Measurements from ENCODE around the gene ARHGAP19. TPM values are rescaled to one million over a fixed set of nuclear protein-coding genes. Genes with fewer than 3 reads are reported as not detected.
A peak's percentile ranks its signal among the peaks of the same experiment; 100 is the strongest.

The ARHGAP19 gene
- total and polyA plus RNA-seq, 2 experiments from 2014 or later = 2.7 to 8.7 TPM

DNA sequence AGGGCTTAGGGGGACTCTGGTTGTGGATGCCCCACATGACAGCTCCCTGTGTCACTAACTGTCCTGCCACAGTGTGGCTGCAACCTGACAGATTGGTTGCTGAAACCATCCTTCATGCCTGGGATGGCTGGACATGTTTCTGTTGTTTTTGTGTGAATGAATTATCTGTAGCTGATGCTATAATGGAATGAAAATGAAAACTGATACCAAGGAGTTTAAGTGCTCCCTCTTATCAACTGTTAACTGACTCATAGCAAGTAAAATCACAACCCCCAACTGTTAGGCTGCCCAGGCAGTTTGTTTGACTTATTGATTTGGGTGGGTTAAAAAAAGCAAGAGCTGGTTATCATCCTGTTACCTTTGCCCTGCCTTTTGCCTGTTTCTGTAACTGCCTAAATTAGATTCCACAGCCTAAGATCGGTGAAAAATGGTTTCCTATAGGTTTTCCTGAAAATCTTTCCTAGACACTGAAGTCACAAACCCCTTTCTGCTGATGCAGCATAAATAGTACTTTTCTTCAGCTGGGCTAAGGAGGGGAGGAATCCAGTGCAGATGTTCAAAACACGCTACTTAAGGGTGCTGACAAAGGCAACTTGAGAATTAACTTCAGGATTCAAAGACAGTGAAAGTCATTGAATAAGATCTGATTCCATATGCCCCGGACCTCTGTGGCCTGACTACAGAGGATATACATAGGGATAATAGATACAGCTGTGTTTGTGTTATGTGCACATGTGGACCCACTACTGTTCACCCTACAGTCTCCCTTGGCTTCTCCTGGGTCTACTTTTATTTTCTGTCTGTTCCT lies 36.4 kb upstream of the ARHGAP19 start:
- H4K20me1 ChIP-seq (ENCODE audit: insufficient read depth, poor library complexity, severe bottlenecking) = no peaks in the 10 kb centered on the region
- no peaks in the 10 kb centered on the region for H3K27me3 ChIP-seq
- H3K4me3 ChIP-seq = no peak overlapping the region
- peaks cover 44% of the 10 kb centered on the region for H3K79me2 ChIP-seq
- H3K27ac ChIP-seq = peak overlapping the region; percentile 72
- peak; percentile 27 for DNase-seq (ENCODE audit: low spot score)
- TF ChIP-seq EZH2 (IDR thresholded peaks at IDR 0.05; ENCODE audit: borderline replicate concordance) = no peak
- no peak for TF ChIP-seq CTCF (IDR thresholded peaks at IDR 0.05; ENCODE audit: poor library complexity)
- no peak for TF ChIP-seq EZH2phosphoT487 (IDR thresholded peaks at IDR 0.05; ENCODE audit: low read depth, severe bottlenecking, unreplicated experiment)
- 44% methylated on average over 3 of the region's 3 CpGs for WGBS (ENCODE audit: low lambda C conversion rate, missing lambda C conversion rate)
- H3K4me1 ChIP-seq (ENCODE audit: insufficient read depth) = peaks cover 33% of the 10 kb centered on the region
- H3K9me2 ChIP-seq (replicated peaks; ENCODE audit: insufficient read depth) = no peaks in the 10 kb centered on the region
- no peaks in the 10 kb centered on the region for H3K9me3 ChIP-seq (ENCODE audit: low read depth)
- no peaks in the 10 kb centered on the region for H3K36me3 ChIP-seq (replicated peaks; ENCODE audit: insufficient read depth, low read depth)
- no peak overlapping the region for H2AFZ ChIP-seq
- H3K4me2 ChIP-seq = peak overlapping the region; percentile 51

DNA sequence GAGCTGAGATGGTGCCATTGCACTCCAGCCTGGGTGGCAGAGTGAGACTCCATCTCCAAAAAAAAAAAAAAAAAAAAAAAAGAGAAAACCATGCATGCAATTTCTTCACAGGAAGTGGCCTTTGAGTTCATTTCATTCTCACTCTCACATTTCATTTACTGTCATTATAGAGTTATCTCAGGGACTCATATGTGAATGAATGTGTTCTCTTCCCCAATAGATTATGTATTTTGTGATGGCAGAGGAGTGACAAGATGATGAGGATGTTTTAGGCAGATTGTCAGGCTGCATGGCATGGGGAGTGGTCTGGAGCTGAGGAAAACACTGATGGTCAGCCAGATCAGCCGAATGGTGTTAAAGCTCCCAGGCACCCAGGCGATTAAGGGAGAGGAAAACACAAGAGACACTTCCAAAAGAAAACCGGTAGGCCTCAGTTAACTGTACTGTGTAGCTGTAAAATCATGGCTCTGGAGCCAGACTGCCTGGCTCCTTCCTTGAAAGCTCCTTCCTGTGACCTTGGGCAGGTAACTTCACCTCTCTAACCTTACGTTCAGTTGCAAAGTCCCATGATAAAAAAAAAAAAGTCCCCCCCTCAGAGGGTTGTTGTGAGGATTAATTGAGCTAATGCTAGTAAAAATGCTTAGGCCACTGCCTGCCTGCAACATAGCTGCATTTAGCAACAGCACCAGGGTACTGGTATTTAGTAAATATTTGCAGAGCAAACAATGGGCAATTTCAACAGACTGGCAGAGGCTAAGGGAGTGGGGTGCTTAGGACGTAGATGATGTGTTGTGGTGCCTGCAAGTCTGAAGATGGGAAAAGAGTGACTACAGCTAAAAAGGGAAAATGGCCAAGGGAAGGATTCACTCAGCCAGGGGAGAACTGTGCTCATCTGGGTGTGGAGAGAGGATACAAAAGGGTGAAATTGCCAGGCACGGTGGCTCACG lies 35.2 kb upstream of the ARHGAP19 start:
- Histone ChIP-seq H2AFZ (no peak overlapping the region), H3K36me3 (replicated peaks; ENCODE audit: insufficient read depth, low read depth) (no peaks in the 10 kb centered on the region), H3K79me2 (peaks cover 36% of the 10 kb centered on the region), H3K27me3 (no peaks in the 10 kb centered on the region), H3K4me3 (no peak overlapping the region), H3K4me2 (peak overlapping the region; percentile 51), H4K20me1 (ENCODE audit: insufficient read depth, poor library complexity, severe bottlenecking) (no peaks in the 10 kb centered on the region), H3K4me1 (ENCODE audit: insufficient read depth) (peaks cover 33% of the 10 kb centered on the region), H3K9me3 (ENCODE audit: low read depth) (no peaks in the 10 kb centered on the region), H3K9me2 (replicated peaks; ENCODE audit: insufficient read depth) (no peaks in the 10 kb centered on the region), H3K27ac (peak overlapping the region; percentile 72)
- WGBS (ENCODE audit: low lambda C conversion rate, missing lambda C conversion rate) = 36% methylated on average over 7 of the region's 7 CpGs
- TF ChIP-seq CTCF (IDR thresholded peaks at IDR 0.05; ENCODE audit: poor library complexity) = no peak
- no peak for TF ChIP-seq EZH2phosphoT487 (IDR thresholded peaks at IDR 0.05; ENCODE audit: low read depth, severe bottlenecking, unreplicated experiment)
- DNase-seq (ENCODE audit: low spot score) = peak; percentile 37

DNA sequence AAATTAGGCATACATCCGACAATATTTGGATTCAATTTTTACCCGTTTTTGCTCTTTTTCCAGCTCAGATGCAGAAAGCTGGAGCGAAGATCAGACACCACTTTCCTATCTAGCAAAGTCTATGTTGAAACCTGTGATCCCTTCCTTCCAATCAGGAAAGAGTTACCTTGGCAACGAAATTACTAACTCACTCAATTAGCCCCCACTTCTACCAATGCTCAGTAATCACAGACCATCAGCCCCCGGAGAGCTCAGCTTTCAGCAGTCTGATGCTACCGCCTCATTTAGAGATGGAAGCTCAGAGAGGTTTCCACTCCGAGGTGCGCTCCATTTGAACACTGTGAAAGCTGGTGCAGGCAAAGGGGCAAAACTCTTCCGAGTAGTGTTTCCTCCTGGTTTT lies 33.3 kb upstream of the ARHGAP19 start:
- no peak for DNase-seq (ENCODE audit: low spot score)
- H3K9me3 ChIP-seq (ENCODE audit: low read depth) = no peaks in the 10 kb centered on the region
- no peaks in the 10 kb centered on the region for H4K20me1 ChIP-seq (ENCODE audit: insufficient read depth, poor library complexity, severe bottlenecking)
- H2AFZ ChIP-seq = no peak overlapping the region
- H3K4me3 ChIP-seq = no peak overlapping the region
- no peaks in the 10 kb centered on the region for H3K36me3 ChIP-seq (replicated peaks; ENCODE audit: insufficient read depth, low read depth)
- H3K9me2 ChIP-seq (replicated peaks; ENCODE audit: insufficient read depth) = no peaks in the 10 kb centered on the region
- TF ChIP-seq CTCF (IDR thresholded peaks at IDR 0.05; ENCODE audit: poor library complexity) = no peak
- no peak for TF ChIP-seq EZH2phosphoT487 (IDR thresholded peaks at IDR 0.05; ENCODE audit: low read depth, severe bottlenecking, unreplicated experiment)
- no peak for TF ChIP-seq EZH2 (IDR thresholded peaks at IDR 0.05; ENCODE audit: borderline replicate concordance)
- H3K4me2 ChIP-seq = no peak overlapping the region
- peaks cover 31% of the 10 kb centered on the region for H3K79me2 ChIP-seq
- H3K27ac ChIP-seq = no peak overlapping the region
- peaks cover 28% of the 10 kb centered on the region for H3K4me1 ChIP-seq (ENCODE audit: insufficient read depth)
- 65% methylated on average over 9 of the region's 9 CpGs for WGBS (ENCODE audit: low lambda C conversion rate, missing lambda C conversion rate)
- H3K27me3 ChIP-seq = no peaks in the 10 kb centered on the region
